Stomach (tissue), 4 donors: ENCODE results near the gene ATP11A.

ENCODE experiments used
- POLR2A ChIP-seq, 4 donors: fragments of 450-650 bp; IDR thresholded peaks; one replicate each; pipeline ENCODE4 v1.6.1; 2016; ENCODE audit warnings: antibody characterized with exemption in 4 of 4, control low read depth in 2 of 4, mild to moderate bottlenecking in 1 of 4, moderate library complexity in 1 of 4
- TF ChIP-seq, protein P1 (sequence below), 7 experiments: fragments of 450-650 bp in 4 of 7; fragments of 200-600 bp in 3 of 7; sonication (generic) in 3 of 7; IDR thresholded peaks; one replicate each; pipeline ENCODE4 v1.5.1; 2016 to 2019; ENCODE audit warnings: antibody characterized with exemption in 7 of 7, control low read depth in 2 of 7, mild to moderate bottlenecking in 1 of 7

DNA sequence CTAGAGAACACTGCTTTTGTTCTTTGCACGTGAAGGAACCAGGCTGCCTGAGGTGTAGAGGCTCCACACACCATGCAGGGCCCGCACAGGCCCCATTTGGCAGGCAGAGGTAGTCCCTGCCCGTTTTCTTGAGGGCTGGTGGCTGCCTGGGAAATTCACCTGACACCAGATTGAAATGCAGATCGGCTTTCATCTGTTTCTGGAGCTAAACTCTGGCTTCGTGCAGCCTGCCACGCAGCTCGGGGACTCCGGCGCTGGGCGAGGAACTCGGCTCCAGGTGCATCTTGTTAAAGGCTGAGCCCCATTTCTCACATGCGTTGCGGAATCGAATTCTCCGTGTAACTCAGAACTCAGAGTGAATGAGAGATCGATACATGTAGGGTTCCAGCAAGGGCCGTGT, 37.7 kb downstream of the ATP11A start:
- TF ChIP-seq, protein P1, sequence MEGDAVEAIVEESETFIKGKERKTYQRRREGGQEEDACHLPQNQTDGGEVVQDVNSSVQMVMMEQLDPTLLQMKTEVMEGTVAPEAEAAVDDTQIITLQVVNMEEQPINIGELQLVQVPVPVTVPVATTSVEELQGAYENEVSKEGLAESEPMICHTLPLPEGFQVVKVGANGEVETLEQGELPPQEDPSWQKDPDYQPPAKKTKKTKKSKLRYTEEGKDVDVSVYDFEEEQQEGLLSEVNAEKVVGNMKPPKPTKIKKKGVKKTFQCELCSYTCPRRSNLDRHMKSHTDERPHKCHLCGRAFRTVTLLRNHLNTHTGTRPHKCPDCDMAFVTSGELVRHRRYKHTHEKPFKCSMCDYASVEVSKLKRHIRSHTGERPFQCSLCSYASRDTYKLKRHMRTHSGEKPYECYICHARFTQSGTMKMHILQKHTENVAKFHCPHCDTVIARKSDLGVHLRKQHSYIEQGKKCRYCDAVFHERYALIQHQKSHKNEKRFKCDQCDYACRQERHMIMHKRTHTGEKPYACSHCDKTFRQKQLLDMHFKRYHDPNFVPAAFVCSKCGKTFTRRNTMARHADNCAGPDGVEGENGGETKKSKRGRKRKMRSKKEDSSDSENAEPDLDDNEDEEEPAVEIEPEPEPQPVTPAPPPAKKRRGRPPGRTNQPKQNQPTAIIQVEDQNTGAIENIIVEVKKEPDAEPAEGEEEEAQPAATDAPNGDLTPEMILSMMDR (IDR thresholded peaks at IDR 0.05): no peak
- no peak for TF ChIP-seq POLR2A (IDR thresholded peaks at IDR 0.05)
